Erythroblast (primary cell): Measurements from ENCODE around the gene BHLHE23.

Experiments
- GATA1 ChIP-seq: IDR thresholded peaks from 2 replicates; pipeline ENCODE4 v1.6.1; 2011; ENCODE audit warnings: low read depth, mild to moderate bottlenecking, control low read depth, low read length, moderate library complexity
- POLR2A ChIP-seq: IDR thresholded peaks from 2 replicates; pipeline ENCODE4 v1.6.1; 2011; ENCODE audit warnings: mild to moderate bottlenecking, low read length

- no peak for TF ChIP-seq POLR2A
- TF ChIP-seq GATA1 = no peak
These were observed 21.2 kb upstream of the BHLHE23 start for GRCh38 chr20:63027922-63028389.
